HEK293 (cell line): ENCODE results near the gene ZNF484.
"Not testable (repeated sequence)": the region's sequence is repeated elsewhere in the genome, so short reads cannot be mapped to it uniquely, and the experiment has no call there.

Experiments
- CTCF ChIA-PET: fragments of 350-600 bp; formaldehyde crosslinking; extraction: SDS; loops from one replicate; lab custom pipeline; 2021; ENCODE audit warnings: antibody characterized with exemption; lab: Yijun Ruan, JAX
- POLR2A ChIA-PET: fragments of 300-600 bp; formaldehyde crosslinking; extraction: SDS; loops from one replicate; lab custom pipeline; 2020; ENCODE audit warnings: antibody characterized with exemption, inconsistent platforms; lab: Yijun Ruan, JAX
- H3K27ac ChIP-seq: fragments of 200-500 bp; sonication (Bioruptor generic); 2 replicates; pipeline ENCODE4 v1.5.1; 2014; ENCODE audit warnings: low read depth, low read length, control low read depth, inconsistent platforms; ENCODE audit errors: extremely low read depth
- H3K36me3 ChIP-seq, 2 experiments: fragments of 200-500 bp in 1 of 2; sonication (Bioruptor generic) in 1 of 2; 1 replicate in 1 of 2; 2 replicates in 1 of 2; pipeline ENCODE4 v1.5.1; 2014 to 2017; ENCODE audit warnings: inconsistent platforms in 2 of 2, low read length in 2 of 2; ENCODE audit not compliant: control insufficient read depth in 2 of 2, insufficient read depth in 1 of 2
- H3K4me1 ChIP-seq: fragments of 200-500 bp; sonication (Bioruptor generic); 2 replicates; pipeline ENCODE4 v1.5.1; 2014; ENCODE audit warnings: mild to moderate bottlenecking, low read length, inconsistent platforms; ENCODE audit not compliant: control insufficient read depth, insufficient read depth
- H3K4me3 ChIP-seq: 2 replicates; pipeline ENCODE4 v1.5.1; 2011; ENCODE audit warnings: low read depth, mild to moderate bottlenecking, control low read depth, low read length, moderate library complexity
- H3K9me3 ChIP-seq: fragments of 200-500 bp; sonication (Bioruptor generic); 2 replicates; pipeline ENCODE4 v1.5.1; 2014; ENCODE audit warnings: low read depth, low read length, inconsistent platforms; ENCODE audit not compliant: control insufficient read depth, insufficient read depth
- EGR2 ChIP-seq: fragments of 450-650 bp; formaldehyde crosslinking; IDR thresholded peaks from 2 replicates; pipeline ENCODE4 v1.5.1; 2016; ENCODE audit warnings: low read depth, missing biosample characterization, missing genetic modification characterization
- FEZF1 ChIP-seq: fragments of 450-650 bp; formaldehyde crosslinking; IDR thresholded peaks from 2 replicates; pipeline ENCODE4 v1.5.1; 2016; ENCODE audit warnings: missing biosample characterization, missing genetic modification characterization
- GLIS1 ChIP-seq: fragments of 450-650 bp; formaldehyde crosslinking; IDR thresholded peaks from 2 replicates; pipeline ENCODE4 v1.5.1; 2016; ENCODE audit warnings: missing biosample characterization, missing genetic modification characterization
- GLIS2 ChIP-seq: fragments of 450-650 bp; formaldehyde crosslinking; IDR thresholded peaks from 2 replicates; pipeline ENCODE4 v1.5.1; 2016; ENCODE audit warnings: missing biosample characterization, missing genetic modification characterization
- ZIC2 ChIP-seq: fragments of 450-650 bp; formaldehyde crosslinking; IDR thresholded peaks from 2 replicates; pipeline ENCODE4 v1.5.1; 2016; ENCODE audit warnings: missing biosample characterization, missing genetic modification characterization
- ZNF341 ChIP-seq: fragments of 450-650 bp; formaldehyde crosslinking; IDR thresholded peaks from 2 replicates; pipeline ENCODE4; 2016; ENCODE audit warnings: low read depth, missing biosample characterization, missing genetic modification characterization
- ZNF366 ChIP-seq: fragments of 450-650 bp; formaldehyde crosslinking; conservative IDR thresholded peaks from 2 replicates; pipeline ENCODE4 v1.5.1; 2016; ENCODE audit warnings: missing biosample characterization, missing genetic modification characterization
- ZNF707 ChIP-seq: fragments of 450-650 bp; formaldehyde crosslinking; IDR thresholded peaks from 2 replicates; pipeline ENCODE4 v1.5.1; 2016; ENCODE audit warnings: missing biosample characterization, missing genetic modification characterization
- TF ChIP-seq, protein P1 (sequence below): fragments of 450-650 bp; formaldehyde crosslinking; IDR thresholded peaks from 2 replicates; pipeline ENCODE4 v1.5.1; 2016; ENCODE audit warnings: missing biosample characterization, missing genetic modification characterization
- TF ChIP-seq, protein P2 (sequence below): fragments of 450-650 bp; formaldehyde crosslinking; IDR thresholded peaks from 2 replicates; pipeline ENCODE4 v1.5.1; 2017; ENCODE audit warnings: missing biosample characterization, missing genetic modification characterization
- TF ChIP-seq, protein P3 (sequence below): fragments of 450-650 bp; formaldehyde crosslinking; IDR thresholded peaks from 2 replicates; pipeline ENCODE4 v1.5.1; 2016; ENCODE audit warnings: missing biosample characterization, missing genetic modification characterization

Gene ZNF484

DNA sequence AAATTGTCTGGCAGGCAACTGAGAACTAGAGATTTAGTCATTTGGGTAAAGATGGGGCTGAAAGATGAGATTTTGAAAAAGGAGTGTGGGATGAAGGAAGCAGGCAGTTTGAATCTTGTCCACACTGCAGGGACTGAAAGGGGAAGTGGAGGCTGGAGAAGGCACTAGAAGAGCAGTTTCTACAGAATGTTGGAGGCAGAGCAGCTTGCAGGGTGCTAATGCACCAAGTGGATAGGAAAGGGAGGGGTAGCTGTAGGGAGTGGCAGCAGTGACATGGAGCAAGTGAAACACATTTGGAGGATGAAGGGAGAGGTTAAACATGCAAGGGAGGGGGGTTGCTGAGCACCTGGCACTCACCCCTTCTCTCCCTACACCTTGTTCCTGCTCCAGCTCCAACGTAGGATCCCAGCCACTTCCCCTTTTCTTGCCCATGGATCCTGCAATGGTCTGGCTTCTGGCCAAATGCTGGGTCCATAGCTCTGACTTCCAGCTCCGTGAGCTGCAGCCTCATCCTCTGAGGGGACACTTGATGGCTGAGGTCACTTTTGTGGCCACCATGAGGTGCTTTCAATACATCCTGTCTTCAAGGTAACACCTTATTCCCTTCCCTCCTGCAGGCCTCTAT, 39.5 kb upstream of the ZNF484 start:
- H3K9me3 ChIP-seq: no peaks in the 10 kb centered on the region
- H3K4me3 ChIP-seq: no peak overlapping the region
- H3K27ac ChIP-seq: no peak overlapping the region
- ChIA-PET CTCF (no interaction called here), POLR2A (no interaction called here)
- no peaks in the 10 kb centered on the region for H3K4me1 ChIP-seq
- TF ChIP-seq, protein P1, sequence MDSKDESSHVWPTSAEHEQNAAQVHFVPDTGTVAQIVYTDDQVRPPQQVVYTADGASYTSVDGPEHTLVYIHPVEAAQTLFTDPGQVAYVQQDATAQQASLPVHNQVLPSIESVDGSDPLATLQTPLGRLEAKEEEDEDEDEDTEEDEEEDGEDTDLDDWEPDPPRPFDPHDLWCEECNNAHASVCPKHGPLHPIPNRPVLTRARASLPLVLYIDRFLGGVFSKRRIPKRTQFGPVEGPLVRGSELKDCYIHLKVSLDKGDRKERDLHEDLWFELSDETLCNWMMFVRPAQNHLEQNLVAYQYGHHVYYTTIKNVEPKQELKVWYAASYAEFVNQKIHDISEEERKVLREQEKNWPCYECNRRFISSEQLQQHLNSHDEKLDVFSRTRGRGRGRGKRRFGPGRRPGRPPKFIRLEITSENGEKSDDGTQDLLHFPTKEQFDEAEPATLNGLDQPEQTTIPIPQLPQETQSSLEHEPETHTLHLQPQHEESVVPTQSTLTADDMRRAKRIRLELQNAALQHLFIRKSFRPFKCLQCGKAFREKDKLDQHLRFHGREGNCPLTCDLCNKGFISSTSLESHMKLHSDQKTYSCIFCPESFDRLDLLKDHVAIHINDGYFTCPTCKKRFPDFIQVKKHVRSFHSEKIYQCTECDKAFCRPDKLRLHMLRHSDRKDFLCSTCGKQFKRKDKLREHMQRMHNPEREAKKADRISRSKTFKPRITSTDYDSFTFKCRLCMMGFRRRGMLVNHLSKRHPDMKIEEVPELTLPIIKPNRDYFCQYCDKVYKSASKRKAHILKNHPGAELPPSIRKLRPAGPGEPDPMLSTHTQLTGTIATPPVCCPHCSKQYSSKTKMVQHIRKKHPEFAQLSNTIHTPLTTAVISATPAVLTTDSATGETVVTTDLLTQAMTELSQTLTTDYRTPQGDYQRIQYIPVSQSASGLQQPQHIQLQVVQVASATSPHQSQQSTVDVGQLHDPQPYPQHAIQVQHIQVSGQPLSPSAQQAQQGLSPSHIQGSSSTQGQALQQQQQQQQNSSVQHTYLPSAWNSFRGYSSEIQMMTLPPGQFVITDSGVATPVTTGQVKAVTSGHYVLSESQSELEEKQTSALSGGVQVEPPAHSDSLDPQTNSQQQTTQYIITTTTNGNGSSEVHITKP (tag by site-specific recombination): 0 out of 2 replicates have a peak, but pooled peaks have one; percentile 25
- TF ChIP-seq EGR2 (tag by site-specific recombination): no peak
- TF ChIP-seq ZNF366 (tag by site-specific recombination): no peak
- no peaks in the 10 kb centered on the region for H3K36me3 ChIP-seq

DNA sequence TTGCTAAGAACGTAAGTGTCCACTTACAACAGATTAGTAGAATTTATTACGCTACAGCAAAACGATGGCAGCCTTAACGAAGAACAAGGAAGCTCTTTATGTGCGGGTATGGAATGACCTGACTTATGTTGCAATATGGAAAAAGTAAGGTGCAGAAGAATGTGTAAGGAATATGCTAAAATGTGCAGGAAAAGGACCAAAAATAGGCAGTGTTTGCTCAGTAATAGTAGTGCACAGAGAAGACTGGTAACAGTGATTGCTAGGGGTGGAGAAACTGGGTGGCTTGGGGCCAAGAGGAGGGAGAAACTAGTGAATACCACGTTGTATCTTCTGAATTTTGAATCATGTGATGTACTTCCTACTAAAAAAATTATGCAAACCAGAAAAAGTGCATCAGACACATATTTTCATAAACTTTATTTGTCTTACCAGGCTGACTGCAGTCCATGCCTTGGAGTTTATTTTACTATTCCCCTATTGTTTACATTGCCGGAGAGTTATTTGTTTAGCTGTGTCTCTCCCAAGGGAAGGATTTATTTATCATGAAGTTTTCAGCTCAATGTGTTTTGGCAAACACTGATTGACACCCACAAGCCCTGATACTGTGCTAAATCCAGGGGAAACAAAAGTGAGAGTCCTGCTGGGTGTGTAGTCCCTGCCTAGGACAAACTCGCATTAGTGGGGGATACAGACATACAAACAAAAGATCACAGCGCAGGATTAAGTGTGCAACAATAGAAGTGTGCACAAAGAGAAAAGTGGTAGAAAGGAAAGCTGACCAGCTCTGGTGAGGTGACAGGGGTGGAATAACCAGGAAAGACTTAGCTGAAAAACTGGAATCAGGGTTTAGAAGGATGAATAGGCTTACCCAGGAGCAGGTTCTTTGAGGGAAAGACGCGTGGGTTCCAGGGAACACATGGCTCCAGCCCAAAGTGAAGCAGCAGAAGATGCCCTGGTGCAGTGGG, 34.0 kb upstream of the ZNF484 start:
- TF ChIP-seq, protein P2, sequence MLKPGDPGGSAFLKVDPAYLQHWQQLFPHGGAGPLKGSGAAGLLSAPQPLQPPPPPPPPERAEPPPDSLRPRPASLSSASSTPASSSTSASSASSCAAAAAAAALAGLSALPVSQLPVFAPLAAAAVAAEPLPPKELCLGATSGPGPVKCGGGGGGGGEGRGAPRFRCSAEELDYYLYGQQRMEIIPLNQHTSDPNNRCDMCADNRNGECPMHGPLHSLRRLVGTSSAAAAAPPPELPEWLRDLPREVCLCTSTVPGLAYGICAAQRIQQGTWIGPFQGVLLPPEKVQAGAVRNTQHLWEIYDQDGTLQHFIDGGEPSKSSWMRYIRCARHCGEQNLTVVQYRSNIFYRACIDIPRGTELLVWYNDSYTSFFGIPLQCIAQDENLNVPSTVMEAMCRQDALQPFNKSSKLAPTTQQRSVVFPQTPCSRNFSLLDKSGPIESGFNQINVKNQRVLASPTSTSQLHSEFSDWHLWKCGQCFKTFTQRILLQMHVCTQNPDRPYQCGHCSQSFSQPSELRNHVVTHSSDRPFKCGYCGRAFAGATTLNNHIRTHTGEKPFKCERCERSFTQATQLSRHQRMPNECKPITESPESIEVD: peak; percentile 62
- TF ChIP-seq ZNF707 (tag by site-specific recombination): no peak
- 0 out of 2 replicates have a peak, but pooled peaks have one; percentile 13 for TF ChIP-seq FEZF1 (tag by site-specific recombination)
- H3K27ac ChIP-seq: no peak overlapping the region
- no peaks in the 10 kb centered on the region for H3K4me1 ChIP-seq
- H3K36me3 ChIP-seq: no peaks in the 10 kb centered on the region
- ChIA-PET POLR2A (no interaction called here), CTCF (no interaction called here)
- no peaks in the 10 kb centered on the region for H3K9me3 ChIP-seq
- H3K4me3 ChIP-seq: no peak overlapping the region

DNA sequence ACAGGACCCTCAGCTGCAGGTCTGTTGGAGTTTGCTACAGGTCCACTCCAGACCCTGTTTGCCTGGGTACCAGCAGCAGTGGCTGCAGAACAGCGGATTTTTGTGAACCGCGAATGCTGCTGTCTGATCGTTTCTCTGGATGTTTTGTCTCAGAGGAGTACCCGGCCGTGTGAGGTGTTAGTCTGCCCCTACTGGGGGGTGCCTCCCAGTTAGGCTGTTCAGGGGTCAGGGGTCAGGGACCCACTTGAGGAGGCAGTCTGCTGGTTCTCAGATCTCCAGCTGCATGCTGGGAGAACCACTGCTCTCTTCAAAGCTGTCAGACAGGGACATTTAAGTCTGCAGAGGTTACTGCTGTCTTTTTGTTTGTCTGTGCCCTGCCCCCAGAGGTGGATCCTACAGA, 27.3 kb upstream of the ZNF484 start:
- H3K4me1 ChIP-seq, H3K36me3 ChIP-seq, H3K27ac ChIP-seq, H3K4me3 ChIP-seq, H3K9me3 ChIP-seq, POLR2A ChIA-PET, CTCF ChIA-PET: not testable (repeated sequence)
- TF ChIP-seq ZIC2 (tag by site-specific recombination) (peak; percentile 17; the same call in 1 of the 2 replicates), GLIS2 (tag by site-specific recombination) (peak; percentile 46; the same call in 1 of the 2 replicates), ZNF341 (tag by site-specific recombination) (peak; percentile 57), GLIS1 (peak; percentile 64)
- TF ChIP-seq, protein P3, sequence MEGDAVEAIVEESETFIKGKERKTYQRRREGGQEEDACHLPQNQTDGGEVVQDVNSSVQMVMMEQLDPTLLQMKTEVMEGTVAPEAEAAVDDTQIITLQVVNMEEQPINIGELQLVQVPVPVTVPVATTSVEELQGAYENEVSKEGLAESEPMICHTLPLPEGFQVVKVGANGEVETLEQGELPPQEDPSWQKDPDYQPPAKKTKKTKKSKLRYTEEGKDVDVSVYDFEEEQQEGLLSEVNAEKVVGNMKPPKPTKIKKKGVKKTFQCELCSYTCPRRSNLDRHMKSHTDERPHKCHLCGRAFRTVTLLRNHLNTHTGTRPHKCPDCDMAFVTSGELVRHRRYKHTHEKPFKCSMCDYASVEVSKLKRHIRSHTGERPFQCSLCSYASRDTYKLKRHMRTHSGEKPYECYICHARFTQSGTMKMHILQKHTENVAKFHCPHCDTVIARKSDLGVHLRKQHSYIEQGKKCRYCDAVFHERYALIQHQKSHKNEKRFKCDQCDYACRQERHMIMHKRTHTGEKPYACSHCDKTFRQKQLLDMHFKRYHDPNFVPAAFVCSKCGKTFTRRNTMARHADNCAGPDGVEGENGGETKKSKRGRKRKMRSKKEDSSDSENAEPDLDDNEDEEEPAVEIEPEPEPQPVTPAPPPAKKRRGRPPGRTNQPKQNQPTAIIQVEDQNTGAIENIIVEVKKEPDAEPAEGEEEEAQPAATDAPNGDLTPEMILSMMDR: peak; percentile 23; the same call in 1 of the 2 replicates
